Body of pancreas (tissue), 4 donors: ENCODE measurements around the gene STX16. TPM values are rescaled to one million over a fixed set of nuclear protein-coding genes. Genes with fewer than 3 reads are reported as not detected.

Experiments used
- ATAC-seq: fragments of 150-250 bp; one replicate; pipeline ENCODE4 v1.9.1; 2016
- DNase-seq, 4 donors: peaks; one replicate each; pipeline ENCODE4 v3.0.0-alpha.2; 2019
- H3K27ac ChIP-seq, 4 donors: fragments of 200-600 bp; sonication (generic); 1 replicate in 3 of 4; 2 replicates in 1 of 4; pipeline versions ENCODE4 v1.5.1 to v1.6.1; 2016 to 2019; ENCODE audit warnings: mild to moderate bottlenecking in 1 of 4, mixed read lengths in 1 of 4, moderate library complexity in 1 of 4
- H3K27me3 ChIP-seq, 2 donors: fragments of 200-600 bp; sonication (generic); one replicate each; pipeline ENCODE4 v1.6.0; 2016; ENCODE audit warnings: mild to moderate bottlenecking in 1 of 2
- H3K36me3 ChIP-seq, 2 donors: fragments of 200-600 bp; sonication (generic); replicated peaks in 1 of 2; 2 replicates each; pipeline ENCODE4 v1.5.1; 2016; ENCODE audit warnings: low read depth in 2 of 2; ENCODE audit not compliant: insufficient read depth in 1 of 2
- H3K4me1 ChIP-seq: fragments of 200-600 bp; sonication (generic); one replicate; pipeline ENCODE4 v1.6.0; 2016
- H3K4me3 ChIP-seq, 2 donors: fragments of 200-600 bp; sonication (generic); 1 replicate in 1 of 2; 2 replicates in 1 of 2; pipeline ENCODE4 v1.5.1; 2016 to 2019
- H3K9me3 ChIP-seq, 3 donors: fragments of 200-600 bp; sonication (generic); 1 replicate in 2 of 3; 2 replicates in 1 of 3; pipeline ENCODE4 v1.5.1; 2016
- CTCF ChIP-seq, 7 experiments: fragments of 450-650 bp in 4 of 7; fragments of 200-600 bp in 3 of 7; sonication (generic) in 3 of 7; IDR thresholded peaks; one replicate each; pipeline ENCODE4 v1.5.1; 2016 to 2019; ENCODE audit warnings: antibody characterized with exemption in 7 of 7
- POLR2A ChIP-seq, 3 donors: fragments of 450-650 bp; IDR thresholded peaks; one replicate each; pipeline ENCODE4 v1.6.1; 2016; ENCODE audit warnings: antibody characterized with exemption in 3 of 3, mild to moderate bottlenecking in 2 of 3
- WGBS, 2 donors: methylation state at CpG; one replicate each; pipeline ENCODE4 v1.1.5; 2017; 5-methylcytosine and 5-hydroxymethylcytosine counted together
- intact Hi-C: fragments of 100-400 bp; cut with DNase I; formaldehyde crosslinking; loops from one replicate; pipeline ENCODE4 v1.15.1; 2023
- total RNA-seq, 2 donors: library from RNA; depleted of rRNA; stranded (reverse); fragments of >200 nt; gene quantifications; one replicate each; pipeline ENCODE4 v1.1.0, GENCODE V29; 2016

Gene STX16
- total RNA-seq, 2 donors from 2014 or later: 55.0 to 69.5 TPM

- DNase-seq (peak in 1 of 4 donors; percentile 0), ATAC-seq (no peak)
- Histone ChIP-seq H3K27me3 (no peaks in the 10 kb centered on the region), H3K4me1 (no peaks in the 10 kb centered on the region), H3K4me3 (no peak overlapping the region), H3K9me3 (no peaks in the 10 kb centered on the region), H3K36me3 (no peaks in the 10 kb centered on the region), H3K27ac (no peak overlapping the region)
- TF ChIP-seq CTCF (IDR thresholded peaks at IDR 0.05) (no peak), POLR2A (IDR thresholded peaks at IDR 0.05) (no peak)
- intact Hi-C loops: no loop called here
- 93% methylated on average over 4 of the region's 4 CpGs for WGBS, 2 donors
Measured at GRCh38 chr20:58709703-58710039, 58.6 kb downstream of the STX16 start.

GRCh38 chr20:58710481-58711265 lies 59.6 kb downstream of the STX16 start:
- Histone ChIP-seq H3K36me3 (no peaks in the 10 kb centered on the region), H3K4me3 (no peak overlapping the region), H3K9me3 (no peaks in the 10 kb centered on the region), H3K27ac (no peak overlapping the region), H3K4me1 (no peaks in the 10 kb centered on the region), H3K27me3 (no peaks in the 10 kb centered on the region)
- no peak for ATAC-seq
- no peak for TF ChIP-seq CTCF (IDR thresholded peaks at IDR 0.05)
- no peak for TF ChIP-seq POLR2A (IDR thresholded peaks at IDR 0.05)
- DNase-seq: peak in 2 of 4 donors; percentile 11 to 20
- intact Hi-C loops: no loop called here
- 89 to 90% methylated on average over 9 to 15 of the region's 17 CpGs for WGBS, 2 donors

- Histone ChIP-seq H3K27ac (no peak overlapping the region), H3K27me3 (no peaks in the 10 kb centered on the region), H3K4me3 (no peak overlapping the region), H3K4me1 (no peaks in the 10 kb centered on the region), H3K36me3 (no peaks in the 10 kb centered on the region), H3K9me3 (no peaks in the 10 kb centered on the region)
- no peak for ATAC-seq
- DNase-seq: peak in 2 of 4 donors; percentile 1 to 9
- TF ChIP-seq CTCF (IDR thresholded peaks at IDR 0.05) (no peak), POLR2A (IDR thresholded peaks at IDR 0.05) (no peak)
- WGBS, 2 donors: 91 to 93% methylated on average over 16 to 21 of the region's 21 CpGs
- intact Hi-C loops: no loop called here
Measured at GRCh38 chr20:58711266-58712051, 60.4 kb downstream of the STX16 start.

GRCh38 chr20:58712151-58712791 lies 61.2 kb downstream of the STX16 start:
- Histone ChIP-seq H3K36me3 (no peaks in the 10 kb centered on the region), H3K4me3 (no peak overlapping the region)

More at GRCh38 chr20:58712151-58712791, 61.2 kb downstream of the STX16 start:
- Histone ChIP-seq H3K27ac (no peak overlapping the region), H3K27me3 (no peaks in the 10 kb centered on the region), H3K9me3 (no peaks in the 10 kb centered on the region), H3K4me1 (no peaks in the 10 kb centered on the region)
- intact Hi-C loops: no loop called here
- DNase-seq (peak in 1 of 4 donors; percentile 4), ATAC-seq (no peak)
- TF ChIP-seq POLR2A (IDR thresholded peaks at IDR 0.05) (no peak), CTCF (IDR thresholded peaks at IDR 0.05) (no peak)
- WGBS, 2 donors: 81 to 90% methylated on average over 6 to 19 of the region's 19 CpGs
